SH-SY5Y (cell line): ENCODE results near the gene L3MBTL3.

ENCODE experiments used
- GATA2 ChIP-seq: IDR thresholded peaks from 2 replicates; pipeline ENCODE4 v1.6.1; 2011; ENCODE audit warnings: mild to moderate bottlenecking, low read depth, low read length
- GATA3 ChIP-seq: IDR thresholded peaks from 2 replicates; pipeline ENCODE4 v1.6.1; 2011; ENCODE audit warnings: low read depth, mild to moderate bottlenecking, low read length, moderate library complexity

- TF ChIP-seq GATA3: no peak
- no peak for TF ChIP-seq GATA2
Observed at GRCh38 chr6:130090796-130091195, 72.4 kb downstream of the L3MBTL3 start.
